GM18508 (cell line): ENCODE results near the gene GPAM.
"Not testable (repeated sequence)": the region's sequence is repeated elsewhere in the genome, so short reads cannot be mapped to it uniquely, and the experiment has no call there.

ENCODE experiments used
- ATAC-seq: cut with Tn5 transposase; IDR thresholded peaks from one replicate; pipeline ENCODE4 v1.9.1; 2021; ENCODE audit warnings: moderate number of reproducible peaks; ENCODE audit not compliant: insufficient read depth, unreplicated experiment

GPAM gene

GRCh38 chr10:112216151-112216550 is 32.6 kb upstream of the GPAM start:
- ATAC-seq, result no peak

- no peak for ATAC-seq
Measured at GRCh38 chr10:112215342-112215774, 31.8 kb upstream of the GPAM start.

- no peak for ATAC-seq
Measured at GRCh38 chr10:112214298-112214926, 30.8 kb upstream of the GPAM start.

- no peak for ATAC-seq
Measured at GRCh38 chr10:112213836-112214235, 30.3 kb upstream of the GPAM start.

- peak; percentile 40 for ATAC-seq
Measured at GRCh38 chr10:112213098-112213823, 29.7 kb upstream of the GPAM start.

- ATAC-seq, result no peak
Measured at GRCh38 chr10:112210666-112211065, 27.1 kb upstream of the GPAM start.

- no peak for ATAC-seq
Measured at GRCh38 chr10:112209684-112210131, 26.1 kb upstream of the GPAM start.

- no peak for ATAC-seq
Measured at GRCh38 chr10:112208997-112209396, 25.4 kb upstream of the GPAM start.

- no peak for ATAC-seq
Measured at GRCh38 chr10:112208292-112208691, 24.7 kb upstream of the GPAM start.

- ATAC-seq, result peak; percentile 73
Measured at GRCh38 chr10:112203328-112204076, 19.9 kb upstream of the GPAM start.

- peak; percentile 76 for ATAC-seq
Measured at GRCh38 chr10:112202561-112203241, 19.1 kb upstream of the GPAM start.

- no peak for ATAC-seq
Measured at GRCh38 chr10:112202076-112202475, 18.5 kb upstream of the GPAM start.

- ATAC-seq, result no peak
Measured at GRCh38 chr10:112201334-112201733, 17.8 kb upstream of the GPAM start.

GRCh38 chr10:112200259-112200658 is 16.7 kb upstream of the GPAM start:
- not testable (repeated sequence) for ATAC-seq

- ATAC-seq, result not testable (repeated sequence)
Measured at GRCh38 chr10:112197662-112198061, 14.1 kb upstream of the GPAM start.

- ATAC-seq, result no peak
Measured at GRCh38 chr10:112195224-112195623, 11.7 kb upstream of the GPAM start.

- no peak for ATAC-seq
Measured at GRCh38 chr10:112191791-112192190, 8.2 kb upstream of the GPAM start.

- ATAC-seq, result no peak
Measured at GRCh38 chr10:112191041-112191590, 7.6 kb upstream of the GPAM start.

GRCh38 chr10:112189465-112189864 is 5.9 kb upstream of the GPAM start:
- no peak for ATAC-seq

GRCh38 chr10:112187527-112187926 is 4.0 kb upstream of the GPAM start:
- no peak for ATAC-seq
